ENCODE results near the gene SLC10A3. TPM values are rescaled to one million over a fixed set of nuclear protein-coding genes. Genes with fewer than 3 reads are reported as not detected.

SLC10A3 gene
- total and polyA plus RNA-seq, 2 donors (not counting 3 experiments of a cell fraction or from before 2014, with no cell fraction given), result 21.9 to 22.6 TPM

GRCh38 chrX:154495472-154495922 lies 5.1 kb upstream of the SLC10A3 start:
- ChIA-PET POLR2A (no interaction called here), CTCF (no interaction called here)
- TF ChIP-seq MAX (IDR thresholded peaks at IDR 0.05; ENCODE audit: insufficient read depth, insufficient read length) (no peak), GATA2 (IDR thresholded peaks at IDR 0.05; ENCODE audit: insufficient read depth, insufficient read length, low read depth, low read length) (no peak), EZH2 (IDR thresholded peaks at IDR 0.05; ENCODE audit: borderline replicate concordance, low read depth, low read length, severe bottlenecking) (no peak), POLR2AphosphoS5 (IDR thresholded peaks at IDR 0.05; ENCODE audit: insufficient read depth, low read depth, low read length) (no peak), JUN (IDR thresholded peaks at IDR 0.05; ENCODE audit: borderline replicate concordance, insufficient read depth, insufficient read length, low read depth) (no peak), FOS (IDR thresholded peaks at IDR 0.05; ENCODE audit: borderline replicate concordance, insufficient read depth, low read length) (no peak), MYC (IDR thresholded peaks at IDR 0.05; ENCODE audit: low read depth, low read length) (no peak), POLR2A (IDR thresholded peaks at IDR 0.05; ENCODE audit: low read depth, low read length) (no peak)
- TF ChIP-seq, protein P1, sequence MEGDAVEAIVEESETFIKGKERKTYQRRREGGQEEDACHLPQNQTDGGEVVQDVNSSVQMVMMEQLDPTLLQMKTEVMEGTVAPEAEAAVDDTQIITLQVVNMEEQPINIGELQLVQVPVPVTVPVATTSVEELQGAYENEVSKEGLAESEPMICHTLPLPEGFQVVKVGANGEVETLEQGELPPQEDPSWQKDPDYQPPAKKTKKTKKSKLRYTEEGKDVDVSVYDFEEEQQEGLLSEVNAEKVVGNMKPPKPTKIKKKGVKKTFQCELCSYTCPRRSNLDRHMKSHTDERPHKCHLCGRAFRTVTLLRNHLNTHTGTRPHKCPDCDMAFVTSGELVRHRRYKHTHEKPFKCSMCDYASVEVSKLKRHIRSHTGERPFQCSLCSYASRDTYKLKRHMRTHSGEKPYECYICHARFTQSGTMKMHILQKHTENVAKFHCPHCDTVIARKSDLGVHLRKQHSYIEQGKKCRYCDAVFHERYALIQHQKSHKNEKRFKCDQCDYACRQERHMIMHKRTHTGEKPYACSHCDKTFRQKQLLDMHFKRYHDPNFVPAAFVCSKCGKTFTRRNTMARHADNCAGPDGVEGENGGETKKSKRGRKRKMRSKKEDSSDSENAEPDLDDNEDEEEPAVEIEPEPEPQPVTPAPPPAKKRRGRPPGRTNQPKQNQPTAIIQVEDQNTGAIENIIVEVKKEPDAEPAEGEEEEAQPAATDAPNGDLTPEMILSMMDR (IDR thresholded peaks at IDR 0.05; ENCODE audit: extremely low read depth in 1 of 2, insufficient read depth in 1 of 2, low read depth in 1 of 2, low read length in 2 of 2), result no peak
- DNase-seq (ENCODE audit: low read depth, low spot score) (no peak), FAIRE-seq (no peak)
- H4K20me1 ChIP-seq (replicated peaks; ENCODE audit: control insufficient read depth, extremely low read depth, insufficient read depth, low read length), result no peaks in the 10 kb centered on the region
- no peaks in the 10 kb centered on the region for H3K36me3 ChIP-seq (ENCODE audit: control insufficient read depth in 2 of 2, extremely low read depth in 1 of 2, insufficient read depth in 2 of 2, low read length in 2 of 2)
- H3K79me2 ChIP-seq (ENCODE audit: control insufficient read depth, insufficient read depth, low read length), result no peaks in the 10 kb centered on the region
- no peaks in the 10 kb centered on the region for H3K9me1 ChIP-seq (replicated peaks; ENCODE audit: control insufficient read depth, extremely low read depth, insufficient read depth, low read length)
- H3K9me3 ChIP-seq (replicated peaks; ENCODE audit: control insufficient read depth, insufficient read depth, low read length), result no peaks in the 10 kb centered on the region
- no peaks in the 10 kb centered on the region for H3K27me3 ChIP-seq (ENCODE audit: control insufficient read depth in 2 of 2, insufficient read depth in 2 of 2, low read length in 2 of 2)
- no peaks in the 10 kb centered on the region for H3K4me1 ChIP-seq (ENCODE audit: control insufficient read depth, extremely low read depth, insufficient read depth, low read length)
- no peak overlapping the region for H2AFZ ChIP-seq (ENCODE audit: low read depth, low read length)
- no peak overlapping the region for H3K4me3 ChIP-seq (replicated peaks in 1 of 3; ENCODE audit: insufficient read depth in 1 of 3, low read depth in 1 of 3, low read length in 3 of 3)
- dilution Hi-C loops (cut with MboI; ENCODE audit: extremely low pct_ligation_motif_present, low sequenced_read_pairs), result no loop called here
- no TSS peak for BruUV-seq (replicated peaks)
- H3K27ac ChIP-seq (ENCODE audit: insufficient read depth, low read depth, low read length), result no peak overlapping the region
- intact Hi-C loops (cut with micrococcal nuclease), result no loop called here
- H3K4me2 ChIP-seq (ENCODE audit: insufficient read depth, low read length), result no peak overlapping the region
- H3K9ac ChIP-seq (replicated peaks; ENCODE audit: extremely low read depth, insufficient read depth, low read length), result no peak overlapping the region
